Stimulated activated naive B cell treated with anti-CD40 and anti-IgM and Interleukin-4, amounts not matched to agents 10 μg/mL and 1 μg/mL and 100 μg/mL, for 72 hours (primary cell): ENCODE results near the gene CXCR6.

Source experiments
- ATAC-seq, 2 donors: fragments of 150-1000 bp; cut with Tn5 transposase; replicated peaks; 2 replicates each; pipeline ENCODE4 v1.10.0; 2021; ENCODE audit warnings: moderate library complexity in 1 of 2
- DNase-seq: peaks from one replicate; pipeline ENCODE4 v3.0.0; 2021
- H3K27ac Mint-ChIP-seq: one replicate; pipeline ENCODE4 v1.8.0; 2022; ENCODE audit warnings: mild to moderate bottlenecking, mixed read lengths
- H3K27me3 Mint-ChIP-seq, 2 donors: one replicate each; pipeline ENCODE4 v1.8.0; 2022; ENCODE audit warnings: mixed read lengths in 2 of 2
- H3K36me3 Mint-ChIP-seq, 2 donors: one replicate each; pipeline ENCODE4 v1.8.0; 2022; ENCODE audit warnings: mixed read lengths in 2 of 2, mild to moderate bottlenecking in 1 of 2
- H3K4me1 Mint-ChIP-seq, 2 donors: one replicate each; pipeline ENCODE4 v1.8.0; 2022; ENCODE audit warnings: mixed read lengths in 2 of 2, mild to moderate bottlenecking in 1 of 2
- H3K4me3 Mint-ChIP-seq, 2 donors: one replicate each; pipeline ENCODE4 v1.8.0; 2022; ENCODE audit warnings: mild to moderate bottlenecking in 2 of 2, mixed read lengths in 2 of 2, moderate library complexity in 1 of 2
- H3K9me3 Mint-ChIP-seq, 2 donors: one replicate each; pipeline ENCODE4 v1.8.0; 2022; ENCODE audit warnings: mixed read lengths in 2 of 2, mild to moderate bottlenecking in 1 of 2

CXCR6 gene

GRCh38 chr3:45936261-45936660 lies 7.0 kb upstream of the CXCR6 start:
- no peak overlapping the region for H3K27ac Mint-ChIP-seq
- DNase-seq = no peak
- no peaks in the 10 kb centered on the region for H3K9me3 Mint-ChIP-seq
- H3K4me3 Mint-ChIP-seq = no peak overlapping the region
- no peaks in the 10 kb centered on the region for H3K27me3 Mint-ChIP-seq
- peaks cover 9 to 12% of the 10 kb centered on the region in 2 donors for H3K4me1 Mint-ChIP-seq
- H3K36me3 Mint-ChIP-seq = peaks cover 29 to 54% of the 10 kb centered on the region in 2 donors
- no peak for ATAC-seq

GRCh38 chr3:45937206-45938042 lies 5.8 kb upstream of the CXCR6 start:
- Mint-ChIP-seq H3K4me3 (no peak overlapping the region), H3K27ac (no peak overlapping the region), H3K9me3 (no peaks in the 10 kb centered on the region), H3K4me1 (peaks cover 9 to 12% of the 10 kb centered on the region in 2 donors), H3K36me3 (peaks cover 27 to 47% of the 10 kb centered on the region in 2 donors), H3K27me3 (no peaks in the 10 kb centered on the region)
- DNase-seq (no peak), ATAC-seq (no peak)

- Mint-ChIP-seq H3K27ac (no peak overlapping the region), H3K27me3 (no peaks in the 10 kb centered on the region), H3K9me3 (no peaks in the 10 kb centered on the region), H3K36me3 (peaks cover 29 to 50% of the 10 kb centered on the region in 2 donors), H3K4me1 (peaks cover 12% of the 10 kb centered on the region in 2 donors), H3K4me3 (no peak overlapping the region)
- DNase-seq (no peak), ATAC-seq (no peak)
Observed at GRCh38 chr3:45938043-45938435, 5.2 kb upstream of the CXCR6 start.

- no peak overlapping the region for H3K4me3 Mint-ChIP-seq
- H3K4me1 Mint-ChIP-seq = peaks cover 11 to 12% of the 10 kb centered on the region in 2 donors
Observed at GRCh38 chr3:45938864-45939263, 4.4 kb upstream of the CXCR6 start.

GRCh38 chr3:45939341-45939771 lies 3.9 kb upstream of the CXCR6 start:
- Mint-ChIP-seq H3K27ac (peak overlapping the region; percentile 28), H3K36me3 (peaks cover 24 to 38% of the 10 kb centered on the region in 2 donors)

More at GRCh38 chr3:45938864-45939263, 4.4 kb upstream of the CXCR6 start:
- H3K9me3 Mint-ChIP-seq = no peaks in the 10 kb centered on the region
- H3K27ac Mint-ChIP-seq = peak overlapping the region; percentile 28
- H3K36me3 Mint-ChIP-seq = peaks cover 24 to 42% of the 10 kb centered on the region in 2 donors
- no peaks in the 10 kb centered on the region for H3K27me3 Mint-ChIP-seq
- ATAC-seq (peak; percentile 95), DNase-seq (peak; percentile 66)

GRCh38 chr3:45940004-45940780 lies 3.1 kb upstream of the CXCR6 start:
- H3K4me1 Mint-ChIP-seq = peaks cover 8 to 12% of the 10 kb centered on the region in 2 donors
- ATAC-seq = no peak

More at GRCh38 chr3:45939341-45939771, 3.9 kb upstream of the CXCR6 start:
- peaks cover 8 to 12% of the 10 kb centered on the region in 2 donors for H3K4me1 Mint-ChIP-seq
- no peaks in the 10 kb centered on the region for H3K9me3 Mint-ChIP-seq
- no peaks in the 10 kb centered on the region for H3K27me3 Mint-ChIP-seq
- peak; percentile 41 to 61 for ATAC-seq
- no peak overlapping the region for H3K4me3 Mint-ChIP-seq
- no peak for DNase-seq

GRCh38 chr3:45940781-45941365 lies 2.4 kb upstream of the CXCR6 start:
- ATAC-seq (no peak), DNase-seq (no peak)
- no peaks in the 10 kb centered on the region for H3K27me3 Mint-ChIP-seq
- H3K36me3 Mint-ChIP-seq = peaks cover 18 to 38% of the 10 kb centered on the region in 2 donors
- H3K4me3 Mint-ChIP-seq = no peak overlapping the region
- H3K9me3 Mint-ChIP-seq = no peaks in the 10 kb centered on the region
- H3K4me1 Mint-ChIP-seq = peaks cover 8 to 12% of the 10 kb centered on the region in 2 donors
- no peak overlapping the region for H3K27ac Mint-ChIP-seq

More at GRCh38 chr3:45940004-45940780, 3.1 kb upstream of the CXCR6 start:
- Mint-ChIP-seq H3K36me3 (peaks cover 21 to 36% of the 10 kb centered on the region in 2 donors), H3K4me3 (no peak overlapping the region), H3K9me3 (no peaks in the 10 kb centered on the region), H3K27me3 (no peaks in the 10 kb centered on the region), H3K27ac (no peak overlapping the region)
- no peak for DNase-seq

GRCh38 chr3:45942051-45942825 lies 1.0 kb upstream of the CXCR6 start:
- no peak for DNase-seq
- Mint-ChIP-seq H3K4me1 (peaks cover 8 to 12% of the 10 kb centered on the region in 2 donors), H3K4me3 (no peak overlapping the region), H3K27me3 (no peaks in the 10 kb centered on the region), H3K27ac (no peak overlapping the region), H3K36me3 (peaks cover 17 to 43% of the 10 kb centered on the region in 2 donors), H3K9me3 (no peaks in the 10 kb centered on the region)
- no peak for ATAC-seq

GRCh38 chr3:45944830-45945620 lies 1.8 kb downstream of the CXCR6 start:
- ATAC-seq (no peak), DNase-seq (no peak)
- Mint-ChIP-seq H3K9me3 (no peaks in the 10 kb centered on the region), H3K4me1 (peaks cover 0 to 3% of the 10 kb centered on the region in 2 donors), H3K27ac (no peak overlapping the region), H3K4me3 (no peak overlapping the region), H3K36me3 (peaks cover 25 to 51% of the 10 kb centered on the region in 2 donors), H3K27me3 (no peaks in the 10 kb centered on the region)

- H3K9me3 Mint-ChIP-seq = no peaks in the 10 kb centered on the region
- H3K27ac Mint-ChIP-seq = no peak overlapping the region
- H3K4me1 Mint-ChIP-seq = peaks cover 0 to 3% of the 10 kb centered on the region in 2 donors
- DNase-seq (no peak), ATAC-seq (no peak)
- H3K36me3 Mint-ChIP-seq = peaks cover 23 to 53% of the 10 kb centered on the region in 2 donors
- H3K27me3 Mint-ChIP-seq = no peaks in the 10 kb centered on the region
- no peak overlapping the region for H3K4me3 Mint-ChIP-seq
Observed at GRCh38 chr3:45946307-45946706, 3.0 kb downstream of the CXCR6 start.

- H3K27ac Mint-ChIP-seq = no peak overlapping the region
- no peak for DNase-seq
- peaks cover 28 to 59% of the 10 kb centered on the region in 2 donors for H3K36me3 Mint-ChIP-seq
- H3K4me3 Mint-ChIP-seq = no peak overlapping the region
- no peaks in the 10 kb centered on the region for H3K27me3 Mint-ChIP-seq
- no peak for ATAC-seq
- H3K9me3 Mint-ChIP-seq = no peaks in the 10 kb centered on the region
- peaks cover 0 to 3% of the 10 kb centered on the region in 2 donors for H3K4me1 Mint-ChIP-seq
Observed at GRCh38 chr3:45946875-45947274, 3.6 kb downstream of the CXCR6 start.

- no peak overlapping the region for H3K4me3 Mint-ChIP-seq
- H3K36me3 Mint-ChIP-seq = peaks cover 32 to 63% of the 10 kb centered on the region in 2 donors
- DNase-seq (no peak), ATAC-seq (no peak)
- H3K9me3 Mint-ChIP-seq = no peaks in the 10 kb centered on the region
- H3K27ac Mint-ChIP-seq = no peak overlapping the region
- peaks cover 0 to 3% of the 10 kb centered on the region in 2 donors for H3K4me1 Mint-ChIP-seq
- H3K27me3 Mint-ChIP-seq = no peaks in the 10 kb centered on the region
Observed at GRCh38 chr3:45947361-45947760, 4.1 kb downstream of the CXCR6 start.

GRCh38 chr3:45948311-45948781 lies 5.1 kb downstream of the CXCR6 start:
- Mint-ChIP-seq H3K9me3 (no peaks in the 10 kb centered on the region), H3K27ac (no peak overlapping the region), H3K27me3 (no peaks in the 10 kb centered on the region), H3K4me1 (no peaks in the 10 kb centered on the region), H3K4me3 (no peak overlapping the region), H3K36me3 (peaks cover 37 to 69% of the 10 kb centered on the region in 2 donors)
- no peak for ATAC-seq
- no peak for DNase-seq
